DND-41 (cell line): Measurements from ENCODE around the gene ADD1.

ENCODE experiments used
- ATAC-seq: fragments of 200-7000 bp; cut with Tn5 transposase; 3 replicates; pipeline ENCODE4 v1.9.1; 2021; ENCODE audit warnings: low read depth; ENCODE audit not compliant: insufficient read depth
- DNase-seq: peaks from one replicate; pipeline ENCODE4 v3.0.0-alpha.2; 2020
- H2AFZ ChIP-seq: 2 replicates; pipeline ENCODE4 v1.6.0; 2012; ENCODE audit warnings: low read depth, low read length
- H3K27ac ChIP-seq: 2 replicates; pipeline ENCODE4 v1.5.1; 2012; ENCODE audit warnings: low read length, inconsistent platforms
- H3K27me3 ChIP-seq: fragments of 200-600 bp; sonication (generic); 2 replicates; pipeline ENCODE4 v1.6.0; 2012; ENCODE audit warnings: low read length, mild to moderate bottlenecking, inconsistent platforms; ENCODE audit not compliant: insufficient read depth, poor library complexity
- H3K36me3 ChIP-seq: 2 replicates; pipeline ENCODE4 v1.5.1; 2012; ENCODE audit warnings: low read length, inconsistent platforms; ENCODE audit not compliant: insufficient read depth
- H3K4me1 ChIP-seq: 2 replicates; pipeline ENCODE4 v1.5.1; 2012; ENCODE audit warnings: mild to moderate bottlenecking, low read length; ENCODE audit not compliant: insufficient read depth
- H3K4me2 ChIP-seq: 2 replicates; pipeline ENCODE4 v1.6.0; 2012; ENCODE audit warnings: mild to moderate bottlenecking, moderate library complexity, low read length, inconsistent platforms; ENCODE audit not compliant: insufficient read depth
- H3K4me3 ChIP-seq, 2 experiments: fragments of 200-600 bp in 1 of 2; shearing (Covaris generic) in 1 of 2; 2 replicates each; pipeline ENCODE4 v1.5.1; 2012 to 2016; ENCODE audit warnings: inconsistent platforms in 2 of 2, low read length in 2 of 2, mild to moderate bottlenecking in 2 of 2, low read depth in 1 of 2, moderate library complexity in 1 of 2
- H3K79me2 ChIP-seq: 2 replicates; pipeline ENCODE4 v1.6.0; 2012; ENCODE audit warnings: low read length, inconsistent platforms; ENCODE audit not compliant: insufficient read depth
- H3K9ac ChIP-seq: 2 replicates; pipeline ENCODE4 v1.6.0; 2012; ENCODE audit warnings: low read depth, mild to moderate bottlenecking, inconsistent platforms, low read length, moderate library complexity
- H3K9me3 ChIP-seq: 2 replicates; pipeline ENCODE4 v1.5.1; 2012; ENCODE audit warnings: low read length, moderate library complexity, mild to moderate bottlenecking, inconsistent platforms; ENCODE audit not compliant: insufficient read depth, severe bottlenecking
- H4K20me1 ChIP-seq: 2 replicates; pipeline ENCODE4 v1.6.0; 2012; ENCODE audit warnings: low read length; ENCODE audit not compliant: insufficient read depth
- EZH2 ChIP-seq: IDR thresholded peaks from 3 replicates; pipeline ENCODE4 v1.6.1; 2012; ENCODE audit warnings: borderline replicate concordance, low read depth, mild to moderate bottlenecking, moderate library complexity, low read length, inconsistent platforms; ENCODE audit not compliant: severe bottlenecking
- TF ChIP-seq, protein P1 (sequence below): IDR thresholded peaks from 2 replicates; pipeline ENCODE4 v1.5.1; 2012; ENCODE audit warnings: borderline replicate concordance, low read length, moderate library complexity, mild to moderate bottlenecking; ENCODE audit not compliant: poor library complexity, severe bottlenecking; ENCODE audit errors: extremely low read depth

Gene ADD1

DNA sequence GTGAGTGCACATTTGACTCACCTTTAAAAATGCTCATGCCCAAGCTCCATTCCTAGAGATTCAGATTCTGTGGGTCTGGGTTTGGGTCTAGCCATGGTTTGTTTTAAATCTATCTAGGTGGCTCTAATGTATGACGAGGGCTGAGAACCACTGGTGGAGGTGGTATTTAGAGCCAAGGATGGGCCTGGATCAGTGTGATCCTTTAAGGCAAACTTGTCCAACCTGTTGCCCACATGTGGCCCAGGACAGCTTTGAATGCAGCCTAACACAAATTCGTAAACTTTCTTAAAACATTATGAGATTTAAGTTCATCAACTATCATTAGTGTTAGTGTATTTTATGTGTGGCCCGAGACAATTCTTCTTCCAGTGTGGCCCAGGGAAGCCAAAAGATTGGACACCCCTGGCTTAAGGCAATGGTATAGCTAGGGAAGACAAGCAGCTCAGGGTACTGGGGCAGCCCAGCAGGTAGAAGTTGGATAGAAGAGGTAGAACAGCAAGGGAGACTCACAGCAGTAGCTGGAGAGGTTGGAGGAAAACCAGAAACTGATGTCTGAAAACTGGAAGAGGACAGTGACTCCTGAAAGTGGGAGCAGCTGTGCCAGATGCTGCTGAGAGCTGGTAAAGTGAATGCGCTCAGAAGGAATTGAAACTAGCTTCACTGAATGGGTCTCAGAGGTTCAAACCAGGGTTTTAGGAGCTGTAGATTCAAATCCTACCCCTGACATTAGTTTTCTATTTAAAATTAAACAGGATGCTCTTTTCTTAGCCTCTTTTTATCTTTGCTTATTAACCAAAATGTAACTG is 18.2 kb downstream of the ADD1 start:
- ATAC-seq (no peak), DNase-seq (no peak)
- H3K79me2 ChIP-seq, result peaks cover 99% of the 10 kb centered on the region
- no peak for TF ChIP-seq EZH2
- TF ChIP-seq, protein P1, sequence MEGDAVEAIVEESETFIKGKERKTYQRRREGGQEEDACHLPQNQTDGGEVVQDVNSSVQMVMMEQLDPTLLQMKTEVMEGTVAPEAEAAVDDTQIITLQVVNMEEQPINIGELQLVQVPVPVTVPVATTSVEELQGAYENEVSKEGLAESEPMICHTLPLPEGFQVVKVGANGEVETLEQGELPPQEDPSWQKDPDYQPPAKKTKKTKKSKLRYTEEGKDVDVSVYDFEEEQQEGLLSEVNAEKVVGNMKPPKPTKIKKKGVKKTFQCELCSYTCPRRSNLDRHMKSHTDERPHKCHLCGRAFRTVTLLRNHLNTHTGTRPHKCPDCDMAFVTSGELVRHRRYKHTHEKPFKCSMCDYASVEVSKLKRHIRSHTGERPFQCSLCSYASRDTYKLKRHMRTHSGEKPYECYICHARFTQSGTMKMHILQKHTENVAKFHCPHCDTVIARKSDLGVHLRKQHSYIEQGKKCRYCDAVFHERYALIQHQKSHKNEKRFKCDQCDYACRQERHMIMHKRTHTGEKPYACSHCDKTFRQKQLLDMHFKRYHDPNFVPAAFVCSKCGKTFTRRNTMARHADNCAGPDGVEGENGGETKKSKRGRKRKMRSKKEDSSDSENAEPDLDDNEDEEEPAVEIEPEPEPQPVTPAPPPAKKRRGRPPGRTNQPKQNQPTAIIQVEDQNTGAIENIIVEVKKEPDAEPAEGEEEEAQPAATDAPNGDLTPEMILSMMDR, result no peak
- no peak overlapping the region for H3K27ac ChIP-seq
- no peak overlapping the region for H3K4me3 ChIP-seq
- no peak overlapping the region for H2AFZ ChIP-seq
- H3K27me3 ChIP-seq, result no peaks in the 10 kb centered on the region
- peaks cover 71% of the 10 kb centered on the region for H4K20me1 ChIP-seq
- H3K4me2 ChIP-seq, result no peak overlapping the region
- H3K9ac ChIP-seq, result no peak overlapping the region
- H3K9me3 ChIP-seq, result no peaks in the 10 kb centered on the region
- H3K36me3 ChIP-seq, result 0 out of 2 replicates have a peak, but pooled peaks cover 2% of the 10 kb centered on the region
- no peaks in the 10 kb centered on the region for H3K4me1 ChIP-seq

DNA sequence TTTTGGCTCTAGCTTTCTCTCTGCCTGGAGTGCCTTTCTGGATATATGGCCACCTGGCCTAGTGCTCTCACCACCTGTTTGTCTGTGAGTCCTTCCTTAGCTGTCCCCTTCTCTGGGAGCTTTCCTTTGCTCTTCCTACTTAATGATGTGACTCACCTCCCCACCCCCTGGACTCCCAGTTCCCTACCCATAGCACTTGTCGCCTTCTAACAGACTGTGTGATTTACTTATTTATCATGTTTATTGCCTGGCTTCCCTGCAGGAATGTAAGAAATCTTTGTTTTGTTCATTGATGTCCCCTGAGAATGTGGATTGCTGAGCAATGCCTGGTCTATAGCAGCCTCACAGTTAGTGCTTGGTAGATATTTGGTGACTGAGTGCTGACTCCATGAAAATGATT is 18.9 kb downstream of the ADD1 start:
- no peak for ATAC-seq
- DNase-seq, result no peak

DNA sequence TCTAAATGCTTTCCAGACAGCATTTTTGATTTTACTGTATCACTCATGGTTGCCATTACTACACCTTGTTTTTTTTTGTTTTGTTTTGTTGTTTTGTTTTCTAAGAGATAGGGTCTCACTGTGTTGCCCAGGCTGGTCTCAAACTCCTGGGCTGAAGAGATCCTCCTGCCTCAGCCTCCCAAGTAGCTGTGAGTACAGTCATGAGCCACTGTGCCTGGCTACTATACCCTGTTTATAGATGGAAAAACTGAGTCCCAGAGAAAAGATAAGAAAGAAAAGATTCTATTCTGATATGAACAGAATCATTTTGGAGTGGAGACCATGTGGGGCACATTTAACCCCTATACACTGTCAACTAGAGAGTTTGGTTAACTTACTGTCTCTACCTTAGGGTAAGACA is 20.0 kb downstream of the ADD1 start:
- Histone ChIP-seq H3K79me2 (peaks cover 100% of the 10 kb centered on the region), H3K27me3 (no peaks in the 10 kb centered on the region), H3K27ac (no peak overlapping the region), H3K36me3 (no peaks in the 10 kb centered on the region), H3K4me3 (no peak overlapping the region), H2AFZ (no peak overlapping the region), H3K9ac (no peak overlapping the region), H4K20me1 (peaks cover 72% of the 10 kb centered on the region), H3K9me3 (no peaks in the 10 kb centered on the region), H3K4me2 (no peak overlapping the region), H3K4me1 (no peaks in the 10 kb centered on the region)
- no peak for TF ChIP-seq EZH2
- TF ChIP-seq, protein P1, result no peak
- no peak for DNase-seq
- no peak for ATAC-seq

More for the DNA sequence above, 18.9 kb downstream of the ADD1 start:
- H3K4me1 ChIP-seq, result no peaks in the 10 kb centered on the region
- H3K27ac ChIP-seq, result no peak overlapping the region
- no peaks in the 10 kb centered on the region for H3K27me3 ChIP-seq
- H4K20me1 ChIP-seq, result peaks cover 71% of the 10 kb centered on the region
- no peak overlapping the region for H2AFZ ChIP-seq
- H3K4me3 ChIP-seq, result no peak overlapping the region
- no peak for TF ChIP-seq EZH2
- TF ChIP-seq, protein P1, result no peak
- H3K9ac ChIP-seq, result no peak overlapping the region
- no peak overlapping the region for H3K4me2 ChIP-seq
- H3K9me3 ChIP-seq, result no peaks in the 10 kb centered on the region
- 0 out of 2 replicates have a peak, but pooled peaks cover 1% of the 10 kb centered on the region for H3K36me3 ChIP-seq
- peaks cover 100% of the 10 kb centered on the region for H3K79me2 ChIP-seq
